HEK293T (cell line): ENCODE measurements around the gene RCAN2.
"Not testable (repeated sequence)": the region's sequence is repeated elsewhere in the genome, so short reads cannot be mapped to it uniquely, and the experiment has no call there.

Source experiments
- CTCF ChIA-PET: fragments of 350-600 bp; formaldehyde crosslinking; extraction: SDS; loops from one replicate; lab custom pipeline; 2021; ENCODE audit warnings: antibody characterized with exemption, inconsistent platforms; lab: Yijun Ruan, JAX
- POLR2A ChIA-PET: fragments of 350-600 bp; formaldehyde crosslinking; extraction: SDS; loops from one replicate; lab custom pipeline; 2020; ENCODE audit warnings: antibody characterized with exemption, inconsistent platforms; lab: Yijun Ruan, JAX
- DNase-seq: peaks from one replicate; pipeline ENCODE4 v3.0.0; 2012; ENCODE audit warnings: mixed read lengths; ENCODE audit errors: extremely low spot score
- ARNT ChIP-seq: fragments of 450-650 bp; IDR thresholded peaks from 2 replicates; pipeline ENCODE4 v1.6.1; 2017; ENCODE audit warnings: mild to moderate bottlenecking
- BHLHE40 ChIP-seq: fragments of 450-650 bp; IDR thresholded peaks from 2 replicates; pipeline ENCODE4 v1.6.1; 2016; ENCODE audit warnings: mild to moderate bottlenecking, moderate library complexity, borderline replicate concordance
- CTBP1 ChIP-seq: fragments of 450-650 bp; IDR thresholded peaks from 2 replicates; pipeline ENCODE4 v1.6.1; 2016; ENCODE audit warnings: borderline replicate concordance
- ELF4 ChIP-seq: fragments of 450-650 bp; IDR thresholded peaks from 2 replicates; pipeline ENCODE4 v1.6.1; 2017; ENCODE audit warnings: antibody characterized with exemption
- FOXA1 ChIP-seq: fragments of 450-650 bp; IDR thresholded peaks from 2 replicates; pipeline ENCODE4 v1.6.1; 2016; ENCODE audit warnings: mild to moderate bottlenecking
- FOXK2 ChIP-seq: fragments of 450-650 bp; IDR thresholded peaks from 2 replicates; pipeline ENCODE4 v1.6.1; 2016; ENCODE audit warnings: mild to moderate bottlenecking
- FOXM1 ChIP-seq: fragments of 450-650 bp; IDR thresholded peaks from 2 replicates; pipeline ENCODE4 v1.6.1; 2017; ENCODE audit warnings: mild to moderate bottlenecking, borderline replicate concordance
- HDGF ChIP-seq: fragments of 450-650 bp; IDR thresholded peaks from 2 replicates; pipeline ENCODE4 v1.6.1; 2017; ENCODE audit warnings: antibody characterized with exemption, borderline replicate concordance
- L3MBTL2 ChIP-seq: fragments of 450-650 bp; conservative IDR thresholded peaks from 2 replicates; pipeline ENCODE4 v1.6.1; 2016; ENCODE audit warnings: mild to moderate bottlenecking
- LEF1 ChIP-seq: fragments of 450-650 bp; IDR thresholded peaks from 2 replicates; pipeline ENCODE4 v1.6.1; 2017; ENCODE audit warnings: mild to moderate bottlenecking, borderline replicate concordance
- NFRKB ChIP-seq: fragments of 450-650 bp; IDR thresholded peaks from 2 replicates; pipeline ENCODE4 v1.6.1; 2016; ENCODE audit warnings: mild to moderate bottlenecking, moderate library complexity
- PKNOX1 ChIP-seq: fragments of 450-650 bp; IDR thresholded peaks from 2 replicates; pipeline ENCODE4 v1.6.1; 2016
- SP1 ChIP-seq: fragments of 450-650 bp; IDR thresholded peaks from 2 replicates; pipeline ENCODE4 v1.6.1; 2017
- SUZ12 ChIP-seq: fragments of 450-650 bp; IDR thresholded peaks from 2 replicates; pipeline ENCODE4 v1.6.1; 2016; ENCODE audit warnings: mild to moderate bottlenecking
- TARDBP ChIP-seq: fragments of 450-650 bp; IDR thresholded peaks from 2 replicates; pipeline ENCODE4 v1.6.1; 2016
- ZNF384 ChIP-seq: fragments of 450-650 bp; IDR thresholded peaks from 2 replicates; pipeline ENCODE4 v1.6.1; 2016

RCAN2 gene

GRCh38 chr6:46407776-46408530, 83.3 kb downstream of the RCAN2 start:
- TF ChIP-seq HDGF (no peak), FOXA1 (no peak), ELF4 (no peak), PKNOX1 (no peak), SUZ12 (no peak), SP1 (no peak), ZNF384 (no peak), L3MBTL2 (no peak), FOXK2 (no peak), CTBP1 (no peak), BHLHE40 (no peak), FOXM1 (no peak), TARDBP (no peak), LEF1 (no peak), ARNT (no peak), NFRKB (no peak)
- DNase-seq, result no peak
- POLR2A ChIA-PET, result no interaction called here
- CTCF ChIA-PET, result no interaction called here

- ChIA-PET CTCF (no interaction called here), POLR2A (no interaction called here)
- no peak for DNase-seq
- TF ChIP-seq NFRKB, result no peak
- TF ChIP-seq FOXM1, result no peak
- TF ChIP-seq CTBP1, result no peak
- TF ChIP-seq BHLHE40, result no peak
- TF ChIP-seq LEF1, result no peak
- no peak for TF ChIP-seq ARNT
- no peak for TF ChIP-seq FOXA1
- TF ChIP-seq L3MBTL2, result no peak
- no peak for TF ChIP-seq SP1
- TF ChIP-seq HDGF, result no peak
- TF ChIP-seq ELF4, result no peak
Measured at GRCh38 chr6:46407246-46407645, 84.0 kb downstream of the RCAN2 start.

- CTCF ChIA-PET, POLR2A ChIA-PET, DNase-seq: not testable (repeated sequence)
Measured at GRCh38 chr6:46405620-46406180, 85.5 kb downstream of the RCAN2 start.

- no peak for TF ChIP-seq L3MBTL2
- no peak for TF ChIP-seq SUZ12
- TF ChIP-seq BHLHE40, result no peak
- no peak for TF ChIP-seq ARNT
- TF ChIP-seq ZNF384, result no peak
- ChIA-PET CTCF (no interaction called here), POLR2A (no interaction called here)
- no peak for DNase-seq
Measured at GRCh38 chr6:46400898-46401297, 90.4 kb downstream of the RCAN2 start.

GRCh38 chr6:46395530-46395929, 95.7 kb downstream of the RCAN2 start:
- ChIA-PET POLR2A (no interaction called here), CTCF (no interaction called here)
- TF ChIP-seq L3MBTL2 (no peak), FOXM1 (no peak), BHLHE40 (no peak), ELF4 (no peak), SUZ12 (no peak), PKNOX1 (no peak), NFRKB (no peak), ZNF384 (no peak), FOXK2 (no peak), TARDBP (no peak), CTBP1 (no peak), HDGF (no peak), LEF1 (no peak), ARNT (no peak), FOXA1 (no peak), SP1 (no peak)
- DNase-seq, result no peak

- CTCF ChIA-PET, result no interaction called here
- no peak for DNase-seq
- TF ChIP-seq FOXK2, result no peak
- TF ChIP-seq FOXM1, result no peak
- no peak for TF ChIP-seq SUZ12
- no peak for TF ChIP-seq PKNOX1
- POLR2A ChIA-PET, result no interaction called here
Measured at GRCh38 chr6:46393940-46394337, 97.3 kb downstream of the RCAN2 start.
